GM19463 (cell line): ENCODE results near the gene HTR2A.
A peak's percentile ranks its signal among the peaks of the same experiment; 100 is the strongest.
"Not testable (repeated sequence)": the region's sequence is repeated elsewhere in the genome, so short reads cannot be mapped to it uniquely, and the experiment has no call there.

Source experiments
- ATAC-seq: cut with Tn5 transposase; IDR thresholded peaks from one replicate; pipeline ENCODE4 v1.9.1; 2021; ENCODE audit warnings: mild to moderate bottlenecking, moderate library complexity; ENCODE audit not compliant: unreplicated experiment

Gene HTR2A

GRCh38 chr13:46816371-46816770, 80.5 kb downstream of the HTR2A start:
- ATAC-seq: no peak

GRCh38 chr13:46812301-46812797, 84.5 kb downstream of the HTR2A start:
- no peak for ATAC-seq

GRCh38 chr13:46810440-46810839, 86.4 kb downstream of the HTR2A start:
- no peak for ATAC-seq

DNA sequence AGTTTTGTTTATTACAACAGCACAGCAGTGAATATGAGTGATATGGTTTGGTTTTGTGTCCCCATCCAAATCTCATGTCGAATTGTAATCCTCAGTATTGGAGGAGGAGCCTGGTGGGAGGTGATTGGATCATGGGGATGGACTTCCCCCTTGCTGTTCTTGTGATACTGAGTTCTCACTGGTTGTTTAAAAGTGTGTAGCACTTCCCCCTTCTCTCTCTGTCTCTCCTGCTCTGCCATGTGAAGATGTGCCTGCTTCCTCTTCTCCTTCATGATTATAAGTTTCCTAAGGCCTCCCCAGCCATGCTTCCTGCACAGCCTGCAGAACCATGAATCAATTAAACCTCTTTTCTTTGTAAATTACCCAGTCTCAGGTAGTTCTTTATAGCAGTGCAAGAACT, 91.9 kb downstream of the HTR2A start:
- not testable (repeated sequence) for ATAC-seq

DNA sequence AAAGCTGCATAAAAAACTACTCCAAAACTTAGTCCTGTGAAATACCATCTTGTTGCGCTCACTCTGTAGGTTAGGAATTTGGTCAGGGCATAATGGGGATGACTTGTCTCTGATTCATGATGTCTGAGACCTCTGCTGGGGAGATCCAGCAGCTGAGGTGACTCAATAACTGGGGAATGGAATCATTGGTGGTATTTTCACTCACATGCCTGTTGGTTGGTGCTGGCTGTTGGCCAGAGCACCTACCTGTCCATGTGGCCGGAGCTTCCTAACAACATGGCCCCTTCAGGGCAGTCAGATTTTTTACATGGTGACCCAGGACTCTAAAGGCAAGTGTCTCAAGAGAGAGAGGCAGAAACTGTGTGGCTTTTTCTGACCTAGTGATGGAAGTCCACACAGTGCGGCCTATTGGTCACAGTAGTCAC, 92.5 kb downstream of the HTR2A start:
- ATAC-seq: no peak

- no peak for ATAC-seq
Observed at GRCh38 chr13:46803586-46803985, 93.3 kb downstream of the HTR2A start.

GRCh38 chr13:46801858-46802257, 95.0 kb downstream of the HTR2A start:
- no peak for ATAC-seq

- ATAC-seq: no peak
Observed at GRCh38 chr13:46799139-46799538, 97.7 kb downstream of the HTR2A start.

GRCh38 chr13:46797501-46798237, 99.2 kb downstream of the HTR2A start:
- no peak for ATAC-seq

- peak; percentile 89 for ATAC-seq
Observed at GRCh38 chr13:46796515-46797474, 100.1 kb downstream of the HTR2A start, which contains the start of gene ESD. Gene ESD, minus strand, starts transcription at chr13:46797161. Its CDS starts 5,748 bp downstream, at chr13:46791413.

GRCh38 chr13:46796129-46796514, 100.7 kb downstream of the HTR2A start:
- no peak for ATAC-seq

GRCh38 chr13:46795321-46795720, 101.5 kb downstream of the HTR2A start:
- ATAC-seq: no peak

DNA sequence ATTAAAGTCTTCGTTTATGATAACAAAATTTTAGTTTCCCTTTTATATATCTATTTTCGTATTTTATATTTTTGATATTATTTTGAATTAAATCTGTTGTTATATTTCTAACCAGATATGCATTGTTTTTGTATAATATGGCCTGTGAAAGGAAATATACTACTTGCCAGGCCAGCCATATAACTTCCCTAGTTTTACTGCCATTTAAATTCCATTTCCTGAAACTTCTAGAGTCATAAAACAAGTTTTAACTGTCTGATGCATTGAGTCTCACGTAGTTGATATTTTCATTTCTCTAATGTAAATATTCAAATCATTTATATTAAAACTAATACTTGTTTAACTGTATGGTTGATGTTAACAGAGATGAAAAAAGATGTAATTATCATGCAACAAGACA, 113.3 kb downstream of the HTR2A start:
- no peak for ATAC-seq

DNA sequence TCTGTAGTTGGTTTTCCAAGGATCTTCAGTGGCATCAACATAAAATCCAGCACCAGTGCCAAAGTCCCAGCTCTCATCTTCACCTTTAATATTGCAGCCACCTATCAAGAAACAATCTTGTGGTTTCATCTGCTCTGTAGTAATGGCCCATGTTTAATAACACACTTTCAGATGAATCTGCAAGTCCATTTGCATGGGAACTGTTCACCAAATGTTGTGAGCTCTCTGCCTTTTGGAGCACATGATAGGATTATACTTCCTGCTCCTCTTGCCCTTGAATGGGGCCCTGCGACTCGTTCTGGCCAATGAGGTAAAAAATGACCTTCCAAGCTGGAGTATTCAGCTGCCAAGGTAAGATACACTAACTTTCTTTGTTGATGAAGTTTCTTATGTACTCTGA, 114.2 kb downstream of the HTR2A start:
- ATAC-seq: no peak

- ATAC-seq: no peak
Observed at GRCh38 chr13:46782066-46782465, 114.8 kb downstream of the HTR2A start.
